Sigmoid colon (tissue), 7 donors: ENCODE measurements around the gene ACTN2. TPM values are rescaled to one million over a fixed set of nuclear protein-coding genes. Genes with fewer than 3 reads are reported as not detected.

Source experiments
- DNase-seq: peaks from one replicate; pipeline ENCODE4 v3.0.0-alpha.2; 2019
- H3K27ac ChIP-seq, 4 donors: fragments of 200-600 bp; sonication (generic); one replicate each; pipeline ENCODE4 v1.5.1; 2016 to 2019; ENCODE audit warnings: mild to moderate bottlenecking in 1 of 4
- H3K27me3 ChIP-seq, 3 donors: fragments of 200-600 bp; sonication (generic); one replicate each; pipeline ENCODE4 v1.5.1; 2019; ENCODE audit warnings: mild to moderate bottlenecking in 1 of 3
- H3K36me3 ChIP-seq, 4 donors: fragments of 200-600 bp; sonication (generic); one replicate each; pipeline ENCODE4 v1.5.1; 2016 to 2019
- H3K4me1 ChIP-seq, 4 donors: fragments of 200-600 bp; sonication (generic); one replicate each; pipeline ENCODE4 v1.5.1; 2017 to 2019
- H3K4me3 ChIP-seq, 4 donors: fragments of 200-600 bp; sonication (generic); one replicate each; pipeline ENCODE4 v1.5.1; 2017 to 2019; ENCODE audit warnings: mild to moderate bottlenecking in 2 of 4, moderate library complexity in 1 of 4
- H3K9me3 ChIP-seq, 4 donors: fragments of 200-600 bp in 3 of 4; sonication (generic) in 3 of 4; one replicate each; pipeline versions ENCODE4 v1.5.1 to v1.6.1; 2013 to 2019
- EP300 ChIP-seq, 4 donors: sonication (generic); formaldehyde crosslinking; IDR thresholded peaks; one replicate each; pipeline ENCODE4 v1.6.1; 2017; ENCODE audit warnings: antibody characterized with exemption in 4 of 4
- POLR2A ChIP-seq, 2 donors: fragments of 450-650 bp; IDR thresholded peaks; one replicate each; pipeline ENCODE4 v1.6.1; 2016; ENCODE audit warnings: antibody characterized with exemption in 2 of 2, mild to moderate bottlenecking in 2 of 2, moderate library complexity in 2 of 2
- POLR2AphosphoS5 ChIP-seq, 4 donors: sonication (generic); formaldehyde crosslinking; IDR thresholded peaks; one replicate each; pipeline ENCODE4 v1.6.1; 2017; ENCODE audit warnings: antibody characterized with exemption in 4 of 4
- WGBS, 2 donors: extraction: QIAGEN DNeasy Blood & Tissue Kit; methylation state at CpG; one replicate each; pipeline ENCODE4 v1.1.7; 2013; 5-methylcytosine and 5-hydroxymethylcytosine counted together
- intact Hi-C: fragments of 100-400 bp; cut with DNase I; formaldehyde crosslinking; loops from one replicate; pipeline ENCODE4 v1.15.1; 2023
- polyA plus RNA-seq, 3 donors: library from polyadenylated mRNA; stranded (reverse); fragments of 200-250 nt; gene quantifications; one replicate each; pipeline ENCODE4 v1.2.3, GENCODE V29; 2013
- total RNA-seq, 4 donors: library from RNA; depleted of rRNA; stranded (reverse); fragments of >200 nt; gene quantifications; one replicate each; pipeline ENCODE4 v1.1.0, GENCODE V29; 2016
- TF ChIP-seq, protein P1 (sequence below), 4 experiments: fragments of 450-650 bp in 3 of 4; fragments of 200-600 bp in 1 of 4; IDR thresholded peaks; one replicate each; pipeline ENCODE4 v1.5.1; 2016 to 2019; ENCODE audit warnings: antibody characterized with exemption in 4 of 4, mild to moderate bottlenecking in 3 of 4, moderate library complexity in 2 of 4
- donor health status: healthy with polysubstance abuse.
- donor health status: Bipolar disorder and iron deficiency.
- donor health status: healthy.

Gene ACTN2
- total and polyA plus RNA-seq, 7 donors = 0.36 to 1.8 (median 0.91) TPM; not detected in 1

DNA sequence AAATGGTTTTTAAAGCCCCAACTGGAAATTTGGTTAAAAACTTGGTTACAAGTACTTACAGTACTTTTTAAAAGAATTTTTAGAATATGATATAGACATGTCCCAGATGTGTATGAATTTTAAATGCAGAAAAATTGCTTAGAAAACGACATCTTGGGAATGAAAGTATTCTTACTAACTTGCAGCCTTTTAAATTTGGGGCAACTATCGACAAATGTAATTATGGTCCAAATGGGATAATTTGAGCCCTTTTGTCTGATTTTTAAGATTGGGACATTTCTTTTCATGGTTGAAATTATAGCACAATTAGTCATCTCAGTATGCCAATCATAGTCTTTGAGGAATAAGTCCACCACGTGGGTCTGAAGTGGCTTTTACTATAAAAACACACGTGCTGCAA, 65.6 kb downstream of the ACTN2 start:
- Histone ChIP-seq H3K27me3 (no peaks in the 10 kb centered on the region), H3K4me1 (no peaks in the 10 kb centered on the region), H3K4me3 (no peak overlapping the region), H3K9me3 (no peaks in the 10 kb centered on the region), H3K36me3 (no peaks in the 10 kb centered on the region), H3K27ac (no peak overlapping the region)
- intact Hi-C loops = loop anchor here (10.0 kb wide), 1 partner anchor 633 kb away; no protein-coding TSS in a partner anchor
- 62 to 80% methylated on average over 4 of the region's 4 CpGs for WGBS, 2 donors
- TF ChIP-seq POLR2A (IDR thresholded peaks at IDR 0.05) (no peak), EP300 (IDR thresholded peaks at IDR 0.05) (no peak), POLR2AphosphoS5 (IDR thresholded peaks at IDR 0.05) (no peak)
- TF ChIP-seq, protein P1, sequence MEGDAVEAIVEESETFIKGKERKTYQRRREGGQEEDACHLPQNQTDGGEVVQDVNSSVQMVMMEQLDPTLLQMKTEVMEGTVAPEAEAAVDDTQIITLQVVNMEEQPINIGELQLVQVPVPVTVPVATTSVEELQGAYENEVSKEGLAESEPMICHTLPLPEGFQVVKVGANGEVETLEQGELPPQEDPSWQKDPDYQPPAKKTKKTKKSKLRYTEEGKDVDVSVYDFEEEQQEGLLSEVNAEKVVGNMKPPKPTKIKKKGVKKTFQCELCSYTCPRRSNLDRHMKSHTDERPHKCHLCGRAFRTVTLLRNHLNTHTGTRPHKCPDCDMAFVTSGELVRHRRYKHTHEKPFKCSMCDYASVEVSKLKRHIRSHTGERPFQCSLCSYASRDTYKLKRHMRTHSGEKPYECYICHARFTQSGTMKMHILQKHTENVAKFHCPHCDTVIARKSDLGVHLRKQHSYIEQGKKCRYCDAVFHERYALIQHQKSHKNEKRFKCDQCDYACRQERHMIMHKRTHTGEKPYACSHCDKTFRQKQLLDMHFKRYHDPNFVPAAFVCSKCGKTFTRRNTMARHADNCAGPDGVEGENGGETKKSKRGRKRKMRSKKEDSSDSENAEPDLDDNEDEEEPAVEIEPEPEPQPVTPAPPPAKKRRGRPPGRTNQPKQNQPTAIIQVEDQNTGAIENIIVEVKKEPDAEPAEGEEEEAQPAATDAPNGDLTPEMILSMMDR (IDR thresholded peaks at IDR 0.05) = no peak
- DNase-seq = no peak

DNA sequence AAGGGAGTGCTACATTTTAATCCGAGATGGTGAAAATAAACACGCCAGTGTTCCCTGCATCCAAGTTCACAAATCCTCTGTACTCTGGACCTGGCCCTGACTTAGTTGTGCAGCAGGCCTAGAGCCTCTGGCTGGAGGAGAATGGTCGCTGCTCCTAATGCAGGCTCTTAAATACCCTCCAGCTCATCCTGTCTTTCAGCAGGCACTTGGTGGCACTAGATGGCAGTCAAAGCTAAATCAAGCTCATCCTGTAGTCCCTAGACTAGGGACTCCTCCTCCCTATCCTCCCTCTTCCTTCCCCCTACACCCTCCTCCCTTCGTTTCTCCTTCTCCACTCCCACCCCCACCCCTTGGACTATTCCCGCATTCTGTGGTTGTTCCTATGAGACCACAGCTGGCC, 67.2 kb downstream of the ACTN2 start:
- Histone ChIP-seq H3K4me1 (no peaks in the 10 kb centered on the region), H3K36me3 (no peaks in the 10 kb centered on the region), H3K9me3 (no peaks in the 10 kb centered on the region), H3K27ac (no peak overlapping the region), H3K4me3 (no peak overlapping the region), H3K27me3 (no peaks in the 10 kb centered on the region)
- DNase-seq = no peak
- intact Hi-C loops = loop anchor here (10.0 kb wide), 1 partner anchor 631 kb away; no protein-coding TSS in a partner anchor
- TF ChIP-seq, protein P1 (IDR thresholded peaks at IDR 0.05) = peak in 1 of 4 experiments; percentile 13
- TF ChIP-seq EP300 (IDR thresholded peaks at IDR 0.05) = no peak
- WGBS, 2 donors = 48 to 70% methylated on average over 5 of the region's 5 CpGs

DNA sequence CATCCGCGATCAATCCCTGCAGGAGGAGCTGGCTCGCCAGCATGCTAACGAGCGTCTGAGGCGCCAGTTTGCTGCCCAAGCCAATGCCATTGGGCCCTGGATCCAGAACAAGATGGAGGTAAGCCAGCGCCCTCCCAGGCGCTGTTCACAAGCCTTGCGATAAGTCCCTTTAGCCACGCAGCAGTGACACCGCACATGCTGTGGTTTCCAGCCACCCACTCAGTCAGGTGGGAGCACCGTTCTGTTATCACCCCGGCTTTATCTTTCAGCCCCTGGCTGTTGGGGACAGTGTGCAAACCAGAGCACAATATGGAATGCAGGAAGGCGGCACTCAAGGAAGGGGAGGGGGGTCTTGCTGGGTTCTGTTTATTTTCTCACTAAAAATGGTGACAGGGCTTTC, 67.7 kb downstream of the ACTN2 start:
- no peak for DNase-seq
- TF ChIP-seq POLR2AphosphoS5 (IDR thresholded peaks at IDR 0.05) (no peak), POLR2A (IDR thresholded peaks at IDR 0.05) (no peak), EP300 (IDR thresholded peaks at IDR 0.05) (no peak)
- TF ChIP-seq, protein P1 (IDR thresholded peaks at IDR 0.05) = no peak
- WGBS, 2 donors = 89 to 91% methylated on average over 14 of the region's 14 CpGs
- Histone ChIP-seq H3K9me3 (no peaks in the 10 kb centered on the region), H3K4me3 (no peak overlapping the region), H3K4me1 (no peaks in the 10 kb centered on the region), H3K27me3 (no peaks in the 10 kb centered on the region), H3K36me3 (no peaks in the 10 kb centered on the region), H3K27ac (no peak overlapping the region)
- intact Hi-C loops = loop anchor here (10.0 kb wide), 1 partner anchor 631 kb away; no protein-coding TSS in a partner anchor

DNA sequence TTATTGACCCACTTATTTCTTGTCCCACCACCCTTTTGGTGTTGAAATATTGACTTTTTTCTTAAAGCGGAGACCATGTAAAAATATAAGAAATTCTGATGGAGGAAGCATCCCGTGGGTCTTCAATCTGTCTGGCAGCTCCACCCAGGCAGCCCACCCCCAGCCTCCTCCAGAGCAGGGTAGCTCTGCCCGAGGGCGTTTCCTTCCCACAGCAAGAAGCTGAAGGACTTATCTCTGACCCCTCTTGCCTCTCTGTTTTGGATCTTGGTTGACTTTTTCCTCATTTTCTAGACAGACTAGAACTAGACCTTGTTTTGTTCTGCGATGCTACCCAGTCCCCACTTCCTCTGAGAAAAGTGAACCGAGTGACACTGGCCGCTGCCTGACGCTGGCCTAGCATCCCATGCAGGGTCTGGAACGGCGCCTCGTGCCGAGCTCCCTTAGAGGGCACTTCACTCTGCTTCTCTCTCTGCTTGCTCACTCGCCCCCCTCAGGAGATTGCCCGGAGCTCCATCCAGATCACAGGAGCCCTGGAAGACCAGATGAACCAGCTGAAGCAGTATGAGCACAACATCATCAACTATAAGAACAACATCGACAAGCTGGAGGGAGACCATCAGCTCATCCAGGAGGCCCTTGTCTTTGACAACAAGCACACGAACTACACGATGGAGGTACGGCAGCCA, 68.4 kb downstream of the ACTN2 start:
- Histone ChIP-seq H3K27me3 (no peaks in the 10 kb centered on the region), H3K36me3 (no peaks in the 10 kb centered on the region), H3K9me3 (no peaks in the 10 kb centered on the region), H3K4me3 (no peak overlapping the region), H3K4me1 (no peaks in the 10 kb centered on the region), H3K27ac (no peak overlapping the region)
- WGBS, 2 donors = 90 to 92% methylated on average over 18 of the region's 18 CpGs
- TF ChIP-seq, protein P1 (IDR thresholded peaks at IDR 0.05) = no peak
- TF ChIP-seq POLR2A (IDR thresholded peaks at IDR 0.05) (no peak), EP300 (IDR thresholded peaks at IDR 0.05) (no peak), POLR2AphosphoS5 (IDR thresholded peaks at IDR 0.05) (no peak)
- DNase-seq = no peak
- intact Hi-C loops = loop anchor here (10.0 kb wide), 1 partner anchor 630 kb away; no protein-coding TSS in a partner anchor
